Measurements from ENCODE around the gene ZNF254. TPM values are rescaled to one million over a fixed set of nuclear protein-coding genes. Genes with fewer than 3 reads are reported as not detected.

ZNF254 gene
- total RNA-seq, 2 experiments from 2014 or later: 9.7 to 9.9 TPM

- DNase-seq: no peak
- Mint-ChIP-seq H3K4me1 (peaks cover 3% of the 10 kb centered on the region), H3K27me3 (no peaks in the 10 kb centered on the region), H3K27ac (no peak overlapping the region), H3K36me3 (peaks cover 84% of the 10 kb centered on the region), H3K9me3 (peaks cover 38% of the 10 kb centered on the region), H3K4me3 (no peak overlapping the region)
Measured at GRCh38 chr19:24101459-24102115, 14.6 kb downstream of the ZNF254 start.

- no peak for DNase-seq
- no peaks in the 10 kb centered on the region for H3K27me3 Mint-ChIP-seq
- peaks cover 56% of the 10 kb centered on the region for H3K9me3 Mint-ChIP-seq
- no peak overlapping the region for H3K4me3 Mint-ChIP-seq
- H3K27ac Mint-ChIP-seq: no peak overlapping the region
- no peaks in the 10 kb centered on the region for H3K4me1 Mint-ChIP-seq
- peaks cover 79% of the 10 kb centered on the region for H3K36me3 Mint-ChIP-seq
Measured at GRCh38 chr19:24127601-24128000, 40.6 kb downstream of the ZNF254 start.

- Mint-ChIP-seq H3K27me3 (no peaks in the 10 kb centered on the region), H3K27ac (no peak overlapping the region), H3K4me1 (no peaks in the 10 kb centered on the region), H3K4me3 (no peak overlapping the region), H3K36me3 (peaks cover 62% of the 10 kb centered on the region), H3K9me3 (peaks cover 48% of the 10 kb centered on the region)
- DNase-seq: no peak
Measured at GRCh38 chr19:24140099-24140498, 53.1 kb downstream of the ZNF254 start.

GRCh38 chr19:24140591-24140990, 53.6 kb downstream of the ZNF254 start:
- Mint-ChIP-seq H3K9me3 (peaks cover 46% of the 10 kb centered on the region), H3K36me3 (peaks cover 62% of the 10 kb centered on the region), H3K27me3 (no peaks in the 10 kb centered on the region), H3K27ac (no peak overlapping the region), H3K4me1 (no peaks in the 10 kb centered on the region), H3K4me3 (no peak overlapping the region)
- DNase-seq: no peak

GRCh38 chr19:24141612-24142011, 54.6 kb downstream of the ZNF254 start:
- H3K4me1 Mint-ChIP-seq: no peaks in the 10 kb centered on the region
- no peaks in the 10 kb centered on the region for H3K27me3 Mint-ChIP-seq
- no peak overlapping the region for H3K27ac Mint-ChIP-seq
- H3K4me3 Mint-ChIP-seq: no peak overlapping the region
- DNase-seq: no peak
- peaks cover 41% of the 10 kb centered on the region for H3K9me3 Mint-ChIP-seq
- H3K36me3 Mint-ChIP-seq: peaks cover 57% of the 10 kb centered on the region

- Mint-ChIP-seq H3K4me1 (no peaks in the 10 kb centered on the region), H3K9me3 (peaks cover 39% of the 10 kb centered on the region)
Measured at GRCh38 chr19:24142771-24143170, 55.8 kb downstream of the ZNF254 start.

GRCh38 chr19:24159707-24160106, 72.7 kb downstream of the ZNF254 start:
- H3K4me3 Mint-ChIP-seq: no peak overlapping the region
- no peak overlapping the region for H3K27ac Mint-ChIP-seq
- H3K36me3 Mint-ChIP-seq: peaks cover 27% of the 10 kb centered on the region
- H3K27me3 Mint-ChIP-seq: no peaks in the 10 kb centered on the region
- no peak for DNase-seq
- H3K4me1 Mint-ChIP-seq: no peaks in the 10 kb centered on the region
- peaks cover 41% of the 10 kb centered on the region for H3K9me3 Mint-ChIP-seq

More at GRCh38 chr19:24142771-24143170, 55.8 kb downstream of the ZNF254 start:
- peaks cover 53% of the 10 kb centered on the region for H3K36me3 Mint-ChIP-seq
- no peak for DNase-seq
- H3K27ac Mint-ChIP-seq: no peak overlapping the region
- no peaks in the 10 kb centered on the region for H3K27me3 Mint-ChIP-seq
- no peak overlapping the region for H3K4me3 Mint-ChIP-seq

- Mint-ChIP-seq H3K36me3 (peaks cover 18% of the 10 kb centered on the region), H3K27ac (no peak overlapping the region), H3K4me1 (no peaks in the 10 kb centered on the region), H3K27me3 (no peaks in the 10 kb centered on the region), H3K4me3 (no peak overlapping the region), H3K9me3 (peaks cover 48% of the 10 kb centered on the region)
- no peak for DNase-seq
Measured at GRCh38 chr19:24166055-24166454, 79.1 kb downstream of the ZNF254 start.

GRCh38 chr19:24173882-24174281, 86.9 kb downstream of the ZNF254 start:
- peaks cover 28% of the 10 kb centered on the region for H3K9me3 Mint-ChIP-seq

GRCh38 chr19:24177686-24178085, 90.7 kb downstream of the ZNF254 start:
- Mint-ChIP-seq H3K9me3 (peaks cover 37% of the 10 kb centered on the region), H3K4me3 (no peak overlapping the region), H3K36me3 (peaks cover 7% of the 10 kb centered on the region), H3K27ac (no peak overlapping the region), H3K27me3 (peaks cover 6% of the 10 kb centered on the region), H3K4me1 (no peaks in the 10 kb centered on the region)
- DNase-seq: no peak

More at GRCh38 chr19:24173882-24174281, 86.9 kb downstream of the ZNF254 start:
- H3K4me1 Mint-ChIP-seq: no peaks in the 10 kb centered on the region
- no peak overlapping the region for H3K4me3 Mint-ChIP-seq
- no peak overlapping the region for H3K27ac Mint-ChIP-seq
- no peaks in the 10 kb centered on the region for H3K27me3 Mint-ChIP-seq
- peaks cover 14% of the 10 kb centered on the region for H3K36me3 Mint-ChIP-seq
- DNase-seq: no peak

GRCh38 chr19:24178207-24178606, 91.2 kb downstream of the ZNF254 start:
- DNase-seq: no peak
- H3K9me3 Mint-ChIP-seq: peaks cover 37% of the 10 kb centered on the region
- H3K27me3 Mint-ChIP-seq: peaks cover 6% of the 10 kb centered on the region
- no peak overlapping the region for H3K4me3 Mint-ChIP-seq
- H3K27ac Mint-ChIP-seq: no peak overlapping the region
- no peaks in the 10 kb centered on the region for H3K4me1 Mint-ChIP-seq
- peaks cover 7% of the 10 kb centered on the region for H3K36me3 Mint-ChIP-seq

Other genes with a start within 250 kb of the ZNF254 start
- 10 to 100 TPM; 16.8 to 17.5 TPM for gene ZNF726, start 172.3 kb upstream of the ZNF254 start, total RNA-seq